ENCODE measurements around the gene MSRB3. TPM values are rescaled to one million over a fixed set of nuclear protein-coding genes. Genes with fewer than 3 reads are reported as not detected.

The MSRB3 gene
- total and polyA plus RNA-seq, 2 of the 8 experiments (the other 6 are each of a cell fraction or from before 2014, with no cell fraction given), result 0.32 to 1.2 TPM

DNA sequence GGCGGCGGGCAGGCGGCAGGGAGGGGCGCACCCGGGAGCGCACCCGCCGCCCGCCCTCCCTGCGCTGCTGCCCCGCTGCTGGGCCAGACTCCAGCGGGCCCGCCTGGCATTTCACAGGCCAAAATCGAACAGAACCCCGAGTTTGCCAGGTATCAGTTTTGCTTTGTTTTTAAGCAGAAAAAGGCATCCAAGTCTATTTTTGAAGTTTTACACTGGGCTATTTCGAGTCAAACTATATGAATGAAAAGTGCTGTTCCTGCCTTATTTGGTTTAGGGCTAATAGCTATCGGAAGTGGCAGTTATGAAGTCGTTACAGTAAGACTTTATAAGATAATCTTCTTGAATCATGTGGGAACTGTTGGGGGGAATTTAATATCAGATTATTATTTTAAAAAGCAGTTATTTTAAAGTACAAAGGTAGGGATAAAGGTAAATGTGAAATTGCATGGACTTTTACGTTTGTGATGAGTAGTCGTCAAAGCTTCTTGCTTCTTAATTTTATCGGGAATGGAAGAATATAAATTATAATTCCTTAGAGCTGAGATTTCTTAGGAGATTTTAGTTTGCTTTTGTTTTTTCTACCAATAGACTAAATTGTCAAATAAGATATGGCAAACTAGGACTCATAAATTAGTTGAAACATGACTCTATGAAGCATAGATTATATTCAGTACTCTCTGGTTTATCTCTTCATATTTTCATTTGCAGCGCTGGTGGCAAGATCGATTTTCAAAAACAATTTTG lies 1.1 kb downstream of the MSRB3 start:
- Histone ChIP-seq H3K36me3 (ENCODE audit: control insufficient read depth in 2 of 4, insufficient read depth in 4 of 4, low read length in 3 of 4) (no peaks in the 10 kb centered on the region), H3K79me1 (ENCODE audit: low read depth, low read length) (no peaks in the 10 kb centered on the region), H3K4me1 (replicated peaks in 1 of 4; ENCODE audit: control insufficient read depth in 3 of 4, insufficient read depth in 4 of 4, low read length in 3 of 4) (peaks cover 0 to 5% (median 3%) of the 10 kb centered on the region in 4 experiments; a peak in 4 of 7 replicates), H3K9me3 (ENCODE audit: insufficient read depth in 2 of 2, low read depth in 1 of 2, low read length in 1 of 2) (no peaks in the 10 kb centered on the region), H4K8ac (ENCODE audit: extremely low read depth, insufficient read depth, low read length) (no peak overlapping the region), H2AFZ (ENCODE audit: low read length) (0 out of 2 replicates have a peak overlapping the region, but pooled peaks have one; percentile 28), H2BK20ac (ENCODE audit: low read length) (no peak overlapping the region), H2BK120ac (replicated peaks; ENCODE audit: low read depth, low read length) (no peak overlapping the region), H3K4ac (replicated peaks; ENCODE audit: insufficient read length, low read depth, low read length) (no peak overlapping the region), H4K5ac (ENCODE audit: insufficient read length, low read depth, low read length) (no peak overlapping the region), H4K91ac (replicated peaks; ENCODE audit: insufficient read length, low read length) (no peak overlapping the region), H3K4me2 (ENCODE audit: insufficient read depth in 1 of 2, low read depth in 2 of 2, low read length in 2 of 2) (peak overlapping the region; percentile 80 to 85), H2BK5ac (ENCODE audit: low read depth, low read length) (no peak overlapping the region), H3K14ac (ENCODE audit: insufficient read length) (no peak overlapping the region), H3K23me2 (ENCODE audit: low read depth, low read length) (peaks cover 13% of the 10 kb centered on the region; the same call in 1 of the 2 replicates), H2BK15ac (ENCODE audit: low read length) (no peak overlapping the region), H3K27ac (ENCODE audit: low read depth, low read length) (no peak overlapping the region), H3K56ac (replicated peaks; ENCODE audit: insufficient read length, low read depth, low read length) (no peak overlapping the region), H3K9ac (replicated peaks in 1 of 4; ENCODE audit: extremely low read depth in 1 of 4, low read depth in 3 of 4, low read length in 3 of 4) (no peak overlapping the region), H3K23ac (ENCODE audit: insufficient read length) (no peak overlapping the region), H3K4me3 (ENCODE audit: extremely low read depth in 1 of 4, insufficient read depth in 2 of 4, low read depth in 3 of 4, low read length in 4 of 4) (peak overlapping the region; percentile 68 to 93 (median 77)), H3K27me3 (replicated peaks in 1 of 4; ENCODE audit: control insufficient read depth in 3 of 4, extremely low read depth in 1 of 4, insufficient read depth in 3 of 4, low read length in 3 of 4) (peaks cover 0 to 4% (median 1%) of the 10 kb centered on the region in 4 experiments; a peak in 5 of 7 replicates), H2AK5ac (ENCODE audit: low read depth, low read length) (no peak overlapping the region), H3K18ac (ENCODE audit: extremely low read depth, low read length) (no peak overlapping the region), H4K20me1 (replicated peaks in 1 of 2; ENCODE audit: control insufficient read depth in 1 of 2, insufficient read depth in 2 of 2, low read length in 2 of 2) (no peaks in the 10 kb centered on the region), H3K79me2 (ENCODE audit: control insufficient read depth in 1 of 2, insufficient read depth in 2 of 2, low read length in 2 of 2) (no peaks in the 10 kb centered on the region), H2BK12ac (ENCODE audit: low read depth, low read length) (no peak overlapping the region)
- FAIRE-seq, result no peak
- POLR2A ChIA-PET (ENCODE audit: partially characterized antibody), result no interaction called here
- CTCF ChIA-PET (ENCODE audit: partially characterized antibody), result interaction anchor here (1.0 kb wide), 1 partner anchor 637 kb away, joined by 3 read pairs; no protein-coding TSS in a partner anchor
- no peak for DNase-seq (ENCODE audit: low read depth in 1 of 2, low spot score in 2 of 2)
- WGBS, 2 experiments (ENCODE audit: extremely low coverage in 1 of 2, insufficient coverage in 1 of 2, insufficient read length in 1 of 2, insufficient replicate concordance in 2 of 2, low coverage in 1 of 2, low lambda C conversion rate in 2 of 2, missing lambda C conversion rate in 1 of 2), result 31% methylated on average over 16 of the region's 23 CpGs; no CpG with 5 or more reads in 1 of the 2 experiments
- TF ChIP-seq, protein P1, sequence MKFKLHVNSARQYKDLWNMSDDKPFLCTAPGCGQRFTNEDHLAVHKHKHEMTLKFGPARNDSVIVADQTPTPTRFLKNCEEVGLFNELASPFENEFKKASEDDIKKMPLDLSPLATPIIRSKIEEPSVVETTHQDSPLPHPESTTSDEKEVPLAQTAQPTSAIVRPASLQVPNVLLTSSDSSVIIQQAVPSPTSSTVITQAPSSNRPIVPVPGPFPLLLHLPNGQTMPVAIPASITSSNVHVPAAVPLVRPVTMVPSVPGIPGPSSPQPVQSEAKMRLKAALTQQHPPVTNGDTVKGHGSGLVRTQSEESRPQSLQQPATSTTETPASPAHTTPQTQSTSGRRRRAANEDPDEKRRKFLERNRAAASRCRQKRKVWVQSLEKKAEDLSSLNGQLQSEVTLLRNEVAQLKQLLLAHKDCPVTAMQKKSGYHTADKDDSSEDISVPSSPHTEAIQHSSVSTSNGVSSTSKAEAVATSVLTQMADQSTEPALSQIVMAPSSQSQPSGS (IDR thresholded peaks at IDR 0.05; ENCODE audit: low read length), result no peak
- TF ChIP-seq TCF12 (IDR thresholded peaks at IDR 0.05; ENCODE audit: low read depth, low read length), result no peak
- no peak for TF ChIP-seq POLR2AphosphoS5 (IDR thresholded peaks at IDR 0.05; ENCODE audit: low read depth, low read length)
- no peak for TF ChIP-seq CHD2 (IDR thresholded peaks at IDR 0.05; ENCODE audit: low read length)
- TF ChIP-seq POLR2A (IDR thresholded peaks at IDR 0.05; ENCODE audit: control extremely low read depth in 1 of 2, low read depth in 2 of 2, low read length in 2 of 2), result no peak
- TF ChIP-seq SP2 (IDR thresholded peaks at IDR 0.05; ENCODE audit: low read length), result no peak
- TF ChIP-seq BCL11A (IDR thresholded peaks at IDR 0.05; ENCODE audit: low read depth in 2 of 2, low read length in 2 of 2), result no peak
